K562 (cell line): Measurements from ENCODE around the gene POLR3E. TPM values are rescaled to one million over a fixed set of nuclear protein-coding genes. Genes with fewer than 3 reads are reported as not detected.

ENCODE experiments used
- CHD1 ChIP-seq: fragments of 200-600 bp; sonication (generic); IDR thresholded peaks from one replicate; pipeline ENCODE4 v1.6.1; 2012; ENCODE audit warnings: mild to moderate bottlenecking, moderate library complexity, low read length, inconsistent platforms
- CTCFL ChIP-seq: IDR thresholded peaks from 2 replicates; pipeline ENCODE4 v1.6.1; 2011; ENCODE audit warnings: borderline replicate concordance, low read depth, mild to moderate bottlenecking, moderate library complexity, low read length; ENCODE audit not compliant: insufficient read depth, poor library complexity, severe bottlenecking
- MEF2A ChIP-seq: IDR thresholded peaks from 2 replicates; pipeline ENCODE4 v1.6.1; 2011; ENCODE audit warnings: low read depth, mild to moderate bottlenecking, low read length, moderate library complexity; ENCODE audit not compliant: control insufficient read depth
- NFYB ChIP-seq: IDR thresholded peaks from 2 replicates; pipeline ENCODE4 v1.6.1; 2011; ENCODE audit warnings: mild to moderate bottlenecking, moderate library complexity; ENCODE audit not compliant: insufficient read length; ENCODE audit errors: extremely low read depth
- PRPF4 ChIP-seq: fragments of 200-400 bp; formaldehyde crosslinking; IDR thresholded peaks from one replicate; pipeline ENCODE4 v1.6.1; 2017; ENCODE audit warnings: low read length, low read depth, mild to moderate bottlenecking; ENCODE audit not compliant: insufficient read depth, poor library complexity, severe bottlenecking
- REST ChIP-seq, 2 experiments: fragments of 450-650 bp; formaldehyde crosslinking in 1 of 2; IDR thresholded peaks; 2 replicates each; pipeline versions ENCODE4 v1.4.0 to v1.6.1; 2014 to 2020; ENCODE audit warnings: mild to moderate bottlenecking in 2 of 2, borderline replicate concordance in 1 of 2, low read depth in 1 of 2
- ZC3H8 ChIP-seq: fragments of 450-650 bp; IDR thresholded peaks from 2 replicates; pipeline ENCODE4 v1.6.1; 2017
- polyA plus RNA-seq, 8 experiments: library from polyadenylated mRNA; depleted of rRNA in 4 of 8; stranded (reverse) in 5 of 8; unstranded in 3 of 8; fragments of >200 nt; fragmentation: Nextera tagmentation in 2 of 8; fragmentation: Illumina TruSeq in 1 of 8; extraction: Ambion mirVana in 2 of 8; extraction: Trizol in 1 of 8; gene quantifications; 2 replicates each; pipeline versions ENCODE4 v1.2.1 to v1.2.3, GENCODE V29; 2011 to 2014; ENCODE audit warnings: inconsistent platforms in 1 of 8, missing spikeins in 1 of 8
- total RNA-seq, 7 experiments: library from RNA; depleted of rRNA in 6 of 7; stranded (reverse); fragments of >200 nt in 6 of 7; fragmentation: Illumina TruSeq in 2 of 7; extraction: Trizol in 2 of 7; gene quantifications; 2 replicates each; pipeline versions ENCODE4 v1.2.1 to v1.2.3, GENCODE V29; 2011 to 2021; ENCODE audit warnings: low replicate concordance in 1 of 7
- TF ChIP-seq, protein P1 (sequence below): fragments of 450-650 bp; IDR thresholded peaks from 2 replicates; pipeline ENCODE4 v1.6.1; 2017; ENCODE audit warnings: antibody characterized with exemption, mild to moderate bottlenecking
- TF ChIP-seq, protein P2 (sequence below): fragments of 450-650 bp; IDR thresholded peaks from 2 replicates; pipeline ENCODE4 v1.6.1; 2017; ENCODE audit warnings: mild to moderate bottlenecking, moderate library complexity

POLR3E gene
- total and polyA plus RNA-seq, 9 of the 15 experiments (the other 6 are each of a cell fraction or from before 2014, with no cell fraction given), result 17.7 to 151 (median 82.6) TPM

DNA sequence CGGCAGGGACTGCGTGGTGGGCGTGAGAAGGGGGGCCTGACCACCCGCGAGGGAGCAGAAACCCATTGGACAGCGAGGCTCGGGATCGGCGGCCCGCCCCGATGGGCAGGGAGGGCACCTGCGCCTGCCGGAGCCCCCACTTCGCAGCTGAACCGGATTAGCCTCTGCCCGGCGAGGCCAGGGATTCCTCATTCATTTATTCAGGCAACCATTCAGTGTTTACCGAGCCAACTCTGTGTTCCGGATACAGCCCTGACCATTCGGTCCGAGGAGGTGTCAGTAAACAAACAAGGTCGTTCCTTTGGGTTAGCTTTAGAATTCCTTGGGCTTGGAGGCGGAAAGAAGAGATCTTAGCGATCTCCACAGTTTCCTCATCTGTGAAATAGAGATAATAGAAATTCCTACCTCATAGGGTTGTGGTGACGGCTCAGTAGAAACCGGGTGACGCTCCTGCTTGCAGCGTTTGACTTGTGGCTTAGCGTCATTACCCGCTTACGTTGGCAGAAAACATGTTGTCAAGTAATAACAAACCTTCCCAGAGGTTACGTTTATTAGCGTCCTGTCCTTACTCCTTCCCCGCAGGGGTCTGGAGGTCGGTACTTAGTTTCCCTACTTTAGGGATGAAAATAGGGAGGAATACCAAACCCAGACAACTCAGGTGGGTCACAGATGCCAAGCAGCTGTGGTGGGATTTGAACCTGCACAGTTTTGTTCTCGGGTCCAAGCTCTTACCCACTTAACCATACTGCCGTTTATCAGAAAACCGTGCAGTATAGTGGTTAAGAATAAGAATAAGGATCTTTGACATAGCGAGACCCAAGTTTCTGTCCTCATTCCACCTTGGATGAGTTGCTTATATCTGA is 893 bp downstream of the POLR3E start (continued):
- TF ChIP-seq REST (IDR thresholded peaks at IDR 0.05; ENCODE audit: borderline replicate concordance) (no peak), REST (CRISPR knock-in tag; IDR thresholded peaks at IDR 0.05; ENCODE audit: low read depth) (no peak), PRPF4 (no peak), MEF2A (no peak), CHD1 (no peak), ZC3H8 (no peak), NFYB (no peak), CTCFL (no peak)
- TF ChIP-seq, protein P1, sequence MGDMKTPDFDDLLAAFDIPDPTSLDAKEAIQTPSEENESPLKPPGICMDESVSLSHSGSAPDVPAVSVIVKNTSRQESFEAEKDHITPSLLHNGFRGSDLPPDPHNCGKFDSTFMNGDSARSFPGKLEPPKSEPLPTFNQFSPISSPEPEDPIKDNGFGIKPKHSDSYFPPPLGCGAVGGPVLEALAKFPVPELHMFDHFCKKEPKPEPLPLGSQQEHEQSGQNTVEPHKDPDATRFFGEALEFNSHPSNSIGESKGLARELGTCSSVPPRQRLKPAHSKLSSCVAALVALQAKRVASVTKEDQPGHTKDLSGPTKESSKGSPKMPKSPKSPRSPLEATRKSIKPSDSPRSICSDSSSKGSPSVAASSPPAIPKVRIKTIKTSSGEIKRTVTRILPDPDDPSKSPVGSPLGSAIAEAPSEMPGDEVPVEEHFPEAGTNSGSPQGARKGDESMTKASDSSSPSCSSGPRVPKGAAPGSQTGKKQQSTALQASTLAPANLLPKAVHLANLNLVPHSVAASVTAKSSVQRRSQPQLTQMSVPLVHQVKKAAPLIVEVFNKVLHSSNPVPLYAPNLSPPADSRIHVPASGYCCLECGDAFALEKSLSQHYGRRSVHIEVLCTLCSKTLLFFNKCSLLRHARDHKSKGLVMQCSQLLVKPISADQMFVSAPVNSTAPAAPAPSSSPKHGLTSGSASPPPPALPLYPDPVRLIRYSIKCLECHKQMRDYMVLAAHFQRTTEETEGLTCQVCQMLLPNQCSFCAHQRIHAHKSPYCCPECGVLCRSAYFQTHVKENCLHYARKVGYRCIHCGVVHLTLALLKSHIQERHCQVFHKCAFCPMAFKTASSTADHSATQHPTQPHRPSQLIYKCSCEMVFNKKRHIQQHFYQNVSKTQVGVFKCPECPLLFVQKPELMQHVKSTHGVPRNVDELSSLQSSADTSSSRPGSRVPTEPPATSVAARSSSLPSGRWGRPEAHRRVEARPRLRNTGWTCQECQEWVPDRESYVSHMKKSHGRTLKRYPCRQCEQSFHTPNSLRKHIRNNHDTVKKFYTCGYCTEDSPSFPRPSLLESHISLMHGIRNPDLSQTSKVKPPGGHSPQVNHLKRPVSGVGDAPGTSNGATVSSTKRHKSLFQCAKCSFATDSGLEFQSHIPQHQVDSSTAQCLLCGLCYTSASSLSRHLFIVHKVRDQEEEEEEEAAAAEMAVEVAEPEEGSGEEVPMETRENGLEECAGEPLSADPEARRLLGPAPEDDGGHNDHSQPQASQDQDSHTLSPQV, result peak; percentile 78; the same call in 1 of the 2 replicates
- TF ChIP-seq, protein P2, sequence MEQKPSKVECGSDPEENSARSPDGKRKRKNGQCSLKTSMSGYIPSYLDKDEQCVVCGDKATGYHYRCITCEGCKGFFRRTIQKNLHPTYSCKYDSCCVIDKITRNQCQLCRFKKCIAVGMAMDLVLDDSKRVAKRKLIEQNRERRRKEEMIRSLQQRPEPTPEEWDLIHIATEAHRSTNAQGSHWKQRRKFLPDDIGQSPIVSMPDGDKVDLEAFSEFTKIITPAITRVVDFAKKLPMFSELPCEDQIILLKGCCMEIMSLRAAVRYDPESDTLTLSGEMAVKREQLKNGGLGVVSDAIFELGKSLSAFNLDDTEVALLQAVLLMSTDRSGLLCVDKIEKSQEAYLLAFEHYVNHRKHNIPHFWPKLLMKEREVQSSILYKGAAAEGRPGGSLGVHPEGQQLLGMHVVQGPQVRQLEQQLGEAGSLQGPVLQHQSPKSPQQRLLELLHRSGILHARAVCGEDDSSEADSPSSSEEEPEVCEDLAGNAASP, result no peak
